Measurements from ENCODE around the gene HOXB8.
A peak's percentile ranks its signal among the peaks of the same experiment; 100 is the strongest.

GRCh38 chr17:48618256-48618896, 3.3 kb upstream of the HOXB8 start:
- TF ChIP-seq EZH2 (IDR thresholded peaks at IDR 0.05; ENCODE audit: insufficient read depth, low read length) (no peak), CTCF (IDR thresholded peaks at IDR 0.05; ENCODE audit: insufficient read depth, low read depth, low read length) (peak; percentile 78)

Data from astrocyte (in vitro differentiated cells and primary cell).